ENCODE measurements around the gene ID1.
"Not testable (repeated sequence)": the region's sequence is repeated elsewhere in the genome, so short reads cannot be mapped to it uniquely, and the experiment has no call there.

DNA sequence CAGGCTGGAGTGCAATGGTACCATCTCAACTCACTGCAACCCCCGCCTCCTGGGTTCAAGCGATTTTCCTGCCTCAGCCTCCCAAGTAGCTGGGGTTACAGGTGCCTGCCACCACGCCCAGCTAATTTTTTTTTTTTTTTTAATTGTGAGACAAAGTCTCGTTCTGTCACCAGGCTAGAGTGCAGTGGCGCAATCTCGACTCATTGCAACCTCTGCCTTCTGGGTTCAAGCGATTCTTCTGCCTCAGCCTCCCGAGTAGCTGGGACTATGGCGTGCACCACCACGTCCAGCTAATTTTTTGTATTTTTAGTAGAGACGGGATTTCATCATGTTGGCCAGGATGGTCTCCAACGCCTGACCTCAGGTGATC lies 7.2 kb downstream of the ID1 start:
- TF ChIP-seq PBX3 (CRISPR knock-in tag; IDR thresholded peaks at IDR 0.05; ENCODE audit: borderline replicate concordance); RNF2 (conservative IDR thresholded peaks at IDR 0.05; ENCODE audit: low read depth); POLR2A (IDR thresholded peaks at IDR 0.05; ENCODE audit: insufficient read depth in 1 of 2, low read depth in 2 of 2, low read length in 2 of 2); HCFC1 (IDR thresholded peaks at IDR 0.05; ENCODE audit: low read depth, low read length); TOPORS (CRISPR knock-in tag; IDR thresholded peaks at IDR 0.05); ELF1 (CRISPR knock-in tag; IDR thresholded peaks at IDR 0.05); CC2D1A (CRISPR knock-in tag; IDR thresholded peaks at IDR 0.05); ZNF792 (CRISPR knock-in tag; IDR thresholded peaks at IDR 0.05); U2AF1 (optimal IDR thresholded peaks at IDR 0.05; ENCODE audit: low read depth, low read length); PHF21A (CRISPR knock-in tag; IDR thresholded peaks at IDR 0.05): not testable (repeated sequence)
- TF ChIP-seq, protein P1, sequence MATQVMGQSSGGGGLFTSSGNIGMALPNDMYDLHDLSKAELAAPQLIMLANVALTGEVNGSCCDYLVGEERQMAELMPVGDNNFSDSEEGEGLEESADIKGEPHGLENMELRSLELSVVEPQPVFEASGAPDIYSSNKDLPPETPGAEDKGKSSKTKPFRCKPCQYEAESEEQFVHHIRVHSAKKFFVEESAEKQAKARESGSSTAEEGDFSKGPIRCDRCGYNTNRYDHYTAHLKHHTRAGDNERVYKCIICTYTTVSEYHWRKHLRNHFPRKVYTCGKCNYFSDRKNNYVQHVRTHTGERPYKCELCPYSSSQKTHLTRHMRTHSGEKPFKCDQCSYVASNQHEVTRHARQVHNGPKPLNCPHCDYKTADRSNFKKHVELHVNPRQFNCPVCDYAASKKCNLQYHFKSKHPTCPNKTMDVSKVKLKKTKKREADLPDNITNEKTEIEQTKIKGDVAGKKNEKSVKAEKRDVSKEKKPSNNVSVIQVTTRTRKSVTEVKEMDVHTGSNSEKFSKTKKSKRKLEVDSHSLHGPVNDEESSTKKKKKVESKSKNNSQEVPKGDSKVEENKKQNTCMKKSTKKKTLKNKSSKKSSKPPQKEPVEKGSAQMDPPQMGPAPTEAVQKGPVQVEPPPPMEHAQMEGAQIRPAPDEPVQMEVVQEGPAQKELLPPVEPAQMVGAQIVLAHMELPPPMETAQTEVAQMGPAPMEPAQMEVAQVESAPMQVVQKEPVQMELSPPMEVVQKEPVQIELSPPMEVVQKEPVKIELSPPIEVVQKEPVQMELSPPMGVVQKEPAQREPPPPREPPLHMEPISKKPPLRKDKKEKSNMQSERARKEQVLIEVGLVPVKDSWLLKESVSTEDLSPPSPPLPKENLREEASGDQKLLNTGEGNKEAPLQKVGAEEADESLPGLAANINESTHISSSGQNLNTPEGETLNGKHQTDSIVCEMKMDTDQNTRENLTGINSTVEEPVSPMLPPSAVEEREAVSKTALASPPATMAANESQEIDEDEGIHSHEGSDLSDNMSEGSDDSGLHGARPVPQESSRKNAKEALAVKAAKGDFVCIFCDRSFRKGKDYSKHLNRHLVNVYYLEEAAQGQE (IDR thresholded peaks at IDR 0.05; ENCODE audit: borderline replicate concordance in 1 of 2, low read depth in 1 of 2, low read length in 2 of 2), result not testable (repeated sequence)
- TF ChIP-seq, protein P2, sequence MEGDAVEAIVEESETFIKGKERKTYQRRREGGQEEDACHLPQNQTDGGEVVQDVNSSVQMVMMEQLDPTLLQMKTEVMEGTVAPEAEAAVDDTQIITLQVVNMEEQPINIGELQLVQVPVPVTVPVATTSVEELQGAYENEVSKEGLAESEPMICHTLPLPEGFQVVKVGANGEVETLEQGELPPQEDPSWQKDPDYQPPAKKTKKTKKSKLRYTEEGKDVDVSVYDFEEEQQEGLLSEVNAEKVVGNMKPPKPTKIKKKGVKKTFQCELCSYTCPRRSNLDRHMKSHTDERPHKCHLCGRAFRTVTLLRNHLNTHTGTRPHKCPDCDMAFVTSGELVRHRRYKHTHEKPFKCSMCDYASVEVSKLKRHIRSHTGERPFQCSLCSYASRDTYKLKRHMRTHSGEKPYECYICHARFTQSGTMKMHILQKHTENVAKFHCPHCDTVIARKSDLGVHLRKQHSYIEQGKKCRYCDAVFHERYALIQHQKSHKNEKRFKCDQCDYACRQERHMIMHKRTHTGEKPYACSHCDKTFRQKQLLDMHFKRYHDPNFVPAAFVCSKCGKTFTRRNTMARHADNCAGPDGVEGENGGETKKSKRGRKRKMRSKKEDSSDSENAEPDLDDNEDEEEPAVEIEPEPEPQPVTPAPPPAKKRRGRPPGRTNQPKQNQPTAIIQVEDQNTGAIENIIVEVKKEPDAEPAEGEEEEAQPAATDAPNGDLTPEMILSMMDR (CRISPR knock-in tag; IDR thresholded peaks at IDR 0.05), result not testable (repeated sequence)
- TF ChIP-seq, protein P3, sequence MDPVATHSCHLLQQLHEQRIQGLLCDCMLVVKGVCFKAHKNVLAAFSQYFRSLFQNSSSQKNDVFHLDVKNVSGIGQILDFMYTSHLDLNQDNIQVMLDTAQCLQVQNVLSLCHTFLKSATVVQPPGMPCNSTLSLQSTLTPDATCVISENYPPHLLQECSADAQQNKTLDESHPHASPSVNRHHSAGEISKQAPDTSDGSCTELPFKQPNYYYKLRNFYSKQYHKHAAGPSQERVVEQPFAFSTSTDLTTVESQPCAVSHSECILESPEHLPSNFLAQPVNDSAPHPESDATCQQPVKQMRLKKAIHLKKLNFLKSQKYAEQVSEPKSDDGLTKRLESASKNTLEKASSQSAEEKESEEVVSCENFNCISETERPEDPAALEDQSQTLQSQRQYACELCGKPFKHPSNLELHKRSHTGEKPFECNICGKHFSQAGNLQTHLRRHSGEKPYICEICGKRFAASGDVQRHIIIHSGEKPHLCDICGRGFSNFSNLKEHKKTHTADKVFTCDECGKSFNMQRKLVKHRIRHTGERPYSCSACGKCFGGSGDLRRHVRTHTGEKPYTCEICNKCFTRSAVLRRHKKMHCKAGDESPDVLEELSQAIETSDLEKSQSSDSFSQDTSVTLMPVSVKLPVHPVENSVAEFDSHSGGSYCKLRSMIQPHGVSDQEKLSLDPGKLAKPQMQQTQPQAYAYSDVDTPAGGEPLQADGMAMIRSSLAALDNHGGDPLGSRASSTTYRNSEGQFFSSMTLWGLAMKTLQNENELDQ (CRISPR knock-in tag; IDR thresholded peaks at IDR 0.05; ENCODE audit: borderline replicate concordance), result not testable (repeated sequence)

All from HepG2 (cell line).